ENCODE measurements around the gene ERGIC2.
"Not testable (repeated sequence)": the region's sequence is repeated elsewhere in the genome, so short reads cannot be mapped to it uniquely, and the experiment has no call there.

Gene ERGIC2

GRCh38 chr12:29290475-29290874, 90.5 kb downstream of the ERGIC2 start:
- DNase-seq = not testable (repeated sequence)

GRCh38 chr12:29288031-29288430, 92.9 kb downstream of the ERGIC2 start:
- no peak for DNase-seq

GRCh38 chr12:29287622-29288021, 93.3 kb downstream of the ERGIC2 start:
- DNase-seq = no peak
